ENCODE measurements around the gene DAZAP2.

GRCh38 chr12:51262758-51263177, 24.1 kb downstream of the DAZAP2 start:
- TF ChIP-seq CTCF (conservative IDR thresholded peaks at IDR 0.05; ENCODE audit: low read depth, low read length) (peak; percentile 65), EZH2 (IDR thresholded peaks at IDR 0.05; ENCODE audit: low read length, unreplicated experiment) (no peak), EZH2phosphoT487 (IDR thresholded peaks at IDR 0.05; ENCODE audit: borderline replicate concordance, low read length) (no peak)

Measured in PC-3 (cell line).